CD4-positive, alpha-beta memory T cell (primary cell): Measurements from ENCODE around the gene NUMA1. TPM values are rescaled to one million over a fixed set of nuclear protein-coding genes. Genes with fewer than 3 reads are reported as not detected.

Experiments
- microRNA-seq: library from miRNA; unstranded; fragments of <30 nt; microRNA quantifications from one replicate; pipeline ENCODE4 v1.2.0, GENCODE V29; 2021; ENCODE audit warnings: borderline replicate concordance, borderline number of aligned reads, borderline microRNAs expressed, mixed read lengths
- polyA plus RNA-seq, 2 donors: library from polyadenylated mRNA; unstranded; fragments of 300-500 nt; fragmentation: Illumina TruSeq; gene quantifications; one replicate each; pipeline ENCODE4 v1.2.3, GENCODE V29; 2021
- total RNA-seq, 2 experiments: library from RNA; stranded (reverse); gene quantifications; one replicate each; pipeline ENCODE4 v1.2.3, GENCODE V29; 2021

NUMA1 gene
- total and polyA plus RNA-seq, 4 experiments from 2014 or later: 4.0 to 380 (median 238) TPM

Small RNA genes lying within 50 kb of the gene (microRNA-seq; reads per million reads assigned to microRNA genes)
- gene MIR3165: not detected

Other genes starting within 250 kb of the NUMA1 start
- not detected for gene DEFB108B, start 247.3 kb downstream of the NUMA1 start, total RNA-seq
- gene DEFB108B, start 247.3 kb downstream of the NUMA1 start, polyA plus RNA-seq: not detected
- not detected for gene DEFB131B, start 202.1 kb downstream of the NUMA1 start, total RNA-seq
- gene DEFB131B, start 202.1 kb downstream of the NUMA1 start, polyA plus RNA-seq: not detected
- 10 to 100 TPM; 25.3 to 26.2 TPM for gene XNDC1N, start 151.9 kb downstream of the NUMA1 start, total RNA-seq
- 1 to 10 TPM; 4.3 to 4.6 TPM for gene XNDC1N, start 151.9 kb downstream of the NUMA1 start, polyA plus RNA-seq
- 10 to 100 TPM; 28.0 to 33.0 TPM for gene RNF121, start 151.5 kb downstream of the NUMA1 start, total RNA-seq
- gene RNF121, start 151.5 kb downstream of the NUMA1 start, polyA plus RNA-seq: 1 to 10 TPM; 7.5 to 8.2 TPM
- 10 to 100 TPM; 21.4 to 26.2 TPM for gene IL18BP, start 81.6 kb downstream of the NUMA1 start, total RNA-seq
- 10 to 100 TPM; 13.8 to 19.7 TPM for gene IL18BP, start 81.6 kb downstream of the NUMA1 start, polyA plus RNA-seq
- 1 to 10 TPM; 4.2 to 4.5 TPM for gene LRRC51, start 308 bp upstream of the NUMA1 start, total RNA-seq
- gene LRRC51, start 308 bp upstream of the NUMA1 start, polyA plus RNA-seq: 1 to 10 TPM; 4.0 to 5.3 TPM
- 10 to 100 TPM; 66.8 to 68.6 TPM for gene LAMTOR1, start 22.8 kb upstream of the NUMA1 start, total RNA-seq
- gene LAMTOR1, start 22.8 kb upstream of the NUMA1 start, polyA plus RNA-seq: 100 to 1,000 TPM in 1 of 2 donors, 10 to 100 TPM in 1; 77.5 to 105 TPM
- gene TOMT, start 25.4 kb upstream of the NUMA1 start, total RNA-seq: not detected
- not detected for gene TOMT, start 25.4 kb upstream of the NUMA1 start, polyA plus RNA-seq
- 10 to 100 TPM; 38.6 to 40.2 TPM for gene ANAPC15, start 32.2 kb upstream of the NUMA1 start, total RNA-seq
- gene ANAPC15, start 32.2 kb upstream of the NUMA1 start, polyA plus RNA-seq: 100 to 1,000 TPM in 1 of 2 donors, 10 to 100 TPM in 1; 84.5 to 105 TPM
- not detected for gene FOLR3, start 55.2 kb upstream of the NUMA1 start, total RNA-seq
- gene FOLR3, start 55.2 kb upstream of the NUMA1 start, polyA plus RNA-seq: not detected
- gene FOLR1, start 111.6 kb upstream of the NUMA1 start, total RNA-seq: not detected
- not detected for gene FOLR1, start 111.6 kb upstream of the NUMA1 start, polyA plus RNA-seq
- not detected for gene FOLR2, start 136.3 kb upstream of the NUMA1 start, total RNA-seq
- gene FOLR2, start 136.3 kb upstream of the NUMA1 start, polyA plus RNA-seq: not detected
- gene INPPL1, start 144.2 kb upstream of the NUMA1 start, total RNA-seq: 100 to 1,000 TPM; 145 to 152 TPM
- gene INPPL1, start 144.2 kb upstream of the NUMA1 start, polyA plus RNA-seq: 10 to 100 TPM in 1 of 2 donors, 1 to 10 TPM in 1; 4.0 to 10.2 TPM
- gene PHOX2A, start 163.6 kb upstream of the NUMA1 start, total RNA-seq: not detected
- gene PHOX2A, start 163.6 kb upstream of the NUMA1 start, polyA plus RNA-seq: not detected